ENCODE data around the gene CAMSAP3. TPM values are rescaled to one million over a fixed set of nuclear protein-coding genes. Genes with fewer than 3 reads are reported as not detected.

CAMSAP3 gene
- total and polyA plus RNA-seq, 2 experiments from 2014 or later, result 22.8 to 58.5 TPM

GRCh38 chr19:7564866-7565265, 30.8 kb upstream of the CAMSAP3 start:
- Histone ChIP-seq H3K9me2 (replicated peaks; ENCODE audit: insufficient read depth) (no peaks in the 10 kb centered on the region), H3K9me3 (ENCODE audit: low read depth) (no peaks in the 10 kb centered on the region), H4K20me1 (ENCODE audit: insufficient read depth, poor library complexity, severe bottlenecking) (no peaks in the 10 kb centered on the region), H3K27me3 (no peaks in the 10 kb centered on the region), H3K27ac (no peak overlapping the region), H3K4me3 (no peak overlapping the region), H2AFZ (no peak overlapping the region), H3K4me1 (ENCODE audit: insufficient read depth) (no peaks in the 10 kb centered on the region), H3K4me2 (no peak overlapping the region), H3K36me3 (replicated peaks; ENCODE audit: insufficient read depth, low read depth) (no peaks in the 10 kb centered on the region), H3K79me2 (no peaks in the 10 kb centered on the region)
- TF ChIP-seq CTCF (IDR thresholded peaks at IDR 0.05; ENCODE audit: poor library complexity), result no peak
- TF ChIP-seq EZH2 (IDR thresholded peaks at IDR 0.05; ENCODE audit: borderline replicate concordance), result no peak
- whole genome bisulfite sequencing (ENCODE audit: low lambda C conversion rate, missing lambda C conversion rate), result 89% methylated on average over 4 of the region's 4 CpGs
- no peak for DNase-seq (ENCODE audit: low spot score)

- 84% methylated on average over 5 of the region's 5 CpGs for WGBS (ENCODE audit: low lambda C conversion rate, missing lambda C conversion rate)
- DNase-seq (ENCODE audit: low spot score), result no peak
- Histone ChIP-seq H3K27ac (no peak overlapping the region), H3K4me1 (ENCODE audit: insufficient read depth) (no peaks in the 10 kb centered on the region), H3K36me3 (replicated peaks; ENCODE audit: insufficient read depth, low read depth) (no peaks in the 10 kb centered on the region), H3K9me3 (ENCODE audit: low read depth) (no peaks in the 10 kb centered on the region), H3K4me2 (no peak overlapping the region), H3K27me3 (no peaks in the 10 kb centered on the region), H3K4me3 (no peak overlapping the region), H4K20me1 (ENCODE audit: insufficient read depth, poor library complexity, severe bottlenecking) (no peaks in the 10 kb centered on the region), H2AFZ (no peak overlapping the region), H3K9me2 (replicated peaks; ENCODE audit: insufficient read depth) (no peaks in the 10 kb centered on the region), H3K79me2 (no peaks in the 10 kb centered on the region)
- TF ChIP-seq CTCF (IDR thresholded peaks at IDR 0.05; ENCODE audit: poor library complexity) (no peak), EZH2phosphoT487 (IDR thresholded peaks at IDR 0.05; ENCODE audit: low read depth, severe bottlenecking, unreplicated experiment) (no peak), EZH2 (IDR thresholded peaks at IDR 0.05; ENCODE audit: borderline replicate concordance) (no peak)
Observed at GRCh38 chr19:7565332-7565731, 30.3 kb upstream of the CAMSAP3 start.

- TF ChIP-seq EZH2phosphoT487 (IDR thresholded peaks at IDR 0.05; ENCODE audit: low read depth, severe bottlenecking, unreplicated experiment) (no peak), CTCF (IDR thresholded peaks at IDR 0.05; ENCODE audit: poor library complexity) (no peak), EZH2 (IDR thresholded peaks at IDR 0.05; ENCODE audit: borderline replicate concordance) (no peak)
- Histone ChIP-seq H3K9me3 (ENCODE audit: low read depth) (no peaks in the 10 kb centered on the region), H3K4me3 (no peak overlapping the region), H3K9me2 (replicated peaks; ENCODE audit: insufficient read depth) (no peaks in the 10 kb centered on the region), H2AFZ (no peak overlapping the region), H3K27ac (no peak overlapping the region), H4K20me1 (ENCODE audit: insufficient read depth, poor library complexity, severe bottlenecking) (no peaks in the 10 kb centered on the region), H3K36me3 (replicated peaks; ENCODE audit: insufficient read depth, low read depth) (no peaks in the 10 kb centered on the region), H3K4me2 (no peak overlapping the region), H3K27me3 (no peaks in the 10 kb centered on the region), H3K4me1 (ENCODE audit: insufficient read depth) (no peaks in the 10 kb centered on the region), H3K79me2 (no peaks in the 10 kb centered on the region)
- WGBS (ENCODE audit: low lambda C conversion rate, missing lambda C conversion rate), result 88% methylated on average over 5 of the region's 5 CpGs
- DNase-seq (ENCODE audit: low spot score), result no peak
Observed at GRCh38 chr19:7570761-7571160, 24.9 kb upstream of the CAMSAP3 start.

Measured in hepatocyte (in vitro differentiated cells).